Lung (tissue), 12 donors: ENCODE results near the gene C3orf33. TPM values are rescaled to one million over a fixed set of nuclear protein-coding genes. Genes with fewer than 3 reads are reported as not detected.

Experiments
- ATAC-seq: fragments of 200-7000 bp; cut with Tn5 transposase; one replicate; pipeline ENCODE4 v1.9.1; 2020; ENCODE audit warnings: moderate number of reproducible peaks; ENCODE audit not compliant: insufficient read depth, low FRiP score
- DNase-seq, 3 donors: peaks; one replicate each; pipeline ENCODE4 v3.0.0-alpha.2; 2013 to 2017
- H3K27ac ChIP-seq, 2 donors: one replicate each; pipeline ENCODE4 v1.5.1; 2013; ENCODE audit warnings: mild to moderate bottlenecking in 2 of 2, moderate library complexity in 2 of 2, control low read depth in 1 of 2, inconsistent platforms in 1 of 2, low read depth in 1 of 2, low read length in 1 of 2
- H3K27me3 ChIP-seq, 3 donors: one replicate each; pipeline ENCODE4 v1.5.1; 2013; ENCODE audit warnings: low read length in 2 of 3; ENCODE audit not compliant: control insufficient read depth in 3 of 3, insufficient read depth in 3 of 3
- H3K36me3 ChIP-seq, 4 donors: one replicate each; pipeline ENCODE4 v1.5.1; 2013; ENCODE audit warnings: low read length in 4 of 4, mild to moderate bottlenecking in 1 of 4, moderate library complexity in 1 of 4; ENCODE audit not compliant: control insufficient read depth in 4 of 4, insufficient read depth in 4 of 4
- H3K4me1 ChIP-seq, 5 donors: one replicate each; pipeline ENCODE4 v1.5.1; 2013; ENCODE audit warnings: low read length in 5 of 5, mild to moderate bottlenecking in 2 of 5, moderate library complexity in 1 of 5; ENCODE audit not compliant: control insufficient read depth in 5 of 5, insufficient read depth in 5 of 5
- H3K4me3 ChIP-seq: one replicate; pipeline ENCODE4 v1.5.1; 2013; ENCODE audit warnings: mild to moderate bottlenecking, control low read depth, moderate library complexity
- H3K9ac ChIP-seq, 2 donors: one replicate each; pipeline ENCODE4 v1.5.1; 2013; ENCODE audit warnings: low read length in 2 of 2, control low read depth in 1 of 2; ENCODE audit not compliant: insufficient read depth in 1 of 2
- H3K9me3 ChIP-seq, 4 donors: one replicate each; pipeline ENCODE4 v1.5.1; 2013; ENCODE audit warnings: low read length in 3 of 4, mild to moderate bottlenecking in 1 of 4, moderate library complexity in 1 of 4; ENCODE audit not compliant: control insufficient read depth in 4 of 4, insufficient read depth in 3 of 4
- CTCF ChIP-seq: IDR thresholded peaks from 2 replicates; pipeline ENCODE4 v1.5.1; 2012; ENCODE audit warnings: mild to moderate bottlenecking; ENCODE audit errors: control extremely low read depth, extremely low read depth
- WGBS, 2 donors: extraction: QIAGEN DNeasy Blood & Tissue Kit; methylation state at CpG; one replicate each; pipeline ENCODE4 v1.1.7; 2013; 5-methylcytosine and 5-hydroxymethylcytosine counted together
- polyA plus RNA-seq, 2 donors: library from polyadenylated mRNA; stranded (reverse); fragments of 200-250 nt; gene quantifications; one replicate each; pipeline ENCODE4 v1.2.1, GENCODE V29; 2013
- total RNA-seq, 2 donors: library from RNA; depleted of rRNA in 1 of 2; stranded (reverse); fragments of >200 nt in 1 of 2; gene quantifications; one replicate each; pipeline ENCODE4 v1.2.1, GENCODE V29; 2014 to 2021
- donor health status: control.
- donor health status: control.
- donor health status: Bipolar disorder and iron deficiency.
- donor health status: healthy.
- donor health status: DM: yes; HTN: yes; CAD: no.

Gene C3orf33
- total and polyA plus RNA-seq, 4 donors = 2.3 to 4.9 (median 2.6) TPM

GRCh38 chr3:155792532-155792931 lies 13.5 kb downstream of the C3orf33 start:
- Histone ChIP-seq H3K27ac (no peak overlapping the region), H3K9me3 (peaks cover 0 to 4% (median 0%) of the 10 kb centered on the region in 4 donors), H3K36me3 (peaks cover 0 to 7% (median 6%) of the 10 kb centered on the region in 4 donors), H3K4me3 (no peak overlapping the region), H3K9ac (no peak overlapping the region), H3K4me1 (no peaks in the 10 kb centered on the region), H3K27me3 (no peaks in the 10 kb centered on the region)
- DNase-seq (no peak), ATAC-seq (no peak)
- WGBS, 2 donors = 96 to 97% methylated on average over 1 of the region's 1 CpG
- TF ChIP-seq CTCF = no peak

- ATAC-seq (no peak), DNase-seq (no peak)
- no peak for TF ChIP-seq CTCF
- WGBS, 2 donors = 69 to 77% methylated on average over 2 of the region's 2 CpGs
- Histone ChIP-seq H3K9ac (no peak overlapping the region), H3K9me3 (peaks cover 0 to 4% (median 0%) of the 10 kb centered on the region in 4 donors), H3K27ac (no peak overlapping the region), H3K27me3 (no peaks in the 10 kb centered on the region), H3K36me3 (peaks cover 0 to 7% (median 6%) of the 10 kb centered on the region in 4 donors), H3K4me1 (no peaks in the 10 kb centered on the region), H3K4me3 (no peak overlapping the region)
Observed at GRCh38 chr3:155791190-155791589, 14.9 kb downstream of the C3orf33 start.

- TF ChIP-seq CTCF = no peak
- WGBS, 2 donors = 66 to 77% methylated on average over 4 of the region's 4 CpGs
Observed at GRCh38 chr3:155790272-155790925, 15.7 kb downstream of the C3orf33 start.

More at GRCh38 chr3:155790272-155790925, 15.7 kb downstream of the C3orf33 start:
- ATAC-seq = no peak
- Histone ChIP-seq H3K27me3 (no peaks in the 10 kb centered on the region), H3K27ac (no peak overlapping the region), H3K9me3 (peaks cover 0 to 4% (median 0%) of the 10 kb centered on the region in 4 donors), H3K4me3 (no peak overlapping the region), H3K36me3 (peaks cover 0 to 7% (median 6%) of the 10 kb centered on the region in 4 donors), H3K9ac (no peak overlapping the region), H3K4me1 (no peaks in the 10 kb centered on the region)
- DNase-seq = no peak
